Esophagus (tissue), 2 donors: ENCODE data around the gene CPA2. TPM values are rescaled to one million over a fixed set of nuclear protein-coding genes. Genes with fewer than 3 reads are reported as not detected.
"Not testable (repeated sequence)": the region's sequence is repeated elsewhere in the genome, so short reads cannot be mapped to it uniquely, and the experiment has no call there.

Source experiments
- H3K27ac ChIP-seq, 2 donors: one replicate each; pipeline ENCODE4 v1.5.1; 2013; ENCODE audit warnings: low read depth in 2 of 2, mild to moderate bottlenecking in 2 of 2, inconsistent platforms in 1 of 2, low read length in 1 of 2, moderate library complexity in 1 of 2
- H3K27me3 ChIP-seq, 2 donors: one replicate each; pipeline ENCODE4 v1.6.1; 2013; ENCODE audit warnings: low read length in 2 of 2, control low read depth in 1 of 2, mild to moderate bottlenecking in 1 of 2; ENCODE audit not compliant: insufficient read depth in 2 of 2, control insufficient read depth in 1 of 2
- H3K36me3 ChIP-seq, 2 donors: one replicate each; pipeline ENCODE4 v1.6.1; 2013; ENCODE audit warnings: low read length in 1 of 2; ENCODE audit not compliant: control insufficient read depth in 2 of 2, insufficient read depth in 2 of 2
- H3K4me1 ChIP-seq, 2 donors: one replicate each; pipeline ENCODE4 v1.6.1; 2013; ENCODE audit warnings: low read length in 1 of 2; ENCODE audit not compliant: control insufficient read depth in 2 of 2, insufficient read depth in 2 of 2
- H3K4me3 ChIP-seq, 2 donors: one replicate each; pipeline ENCODE4 v1.5.1; 2013; ENCODE audit warnings: low read length in 2 of 2, mild to moderate bottlenecking in 2 of 2, low read depth in 1 of 2, moderate library complexity in 1 of 2
- H3K9me3 ChIP-seq, 2 donors: one replicate each; pipeline ENCODE4 v1.6.1; 2013; ENCODE audit warnings: mild to moderate bottlenecking in 2 of 2, low read depth in 1 of 2, low read length in 1 of 2, moderate library complexity in 1 of 2; ENCODE audit not compliant: control insufficient read depth in 2 of 2, insufficient read depth in 1 of 2
- WGBS, 2 donors: extraction: QIAGEN DNeasy Blood & Tissue Kit; methylation state at CpG; one replicate each; pipeline ENCODE4 v1.1.7; 2013; 5-methylcytosine and 5-hydroxymethylcytosine counted together
- polyA plus RNA-seq, 2 donors: library from polyadenylated mRNA; stranded (reverse); fragments of 200-250 nt; gene quantifications; one replicate each; pipeline ENCODE4 v1.2.3, GENCODE V29; 2013
- donor health status: healthy with polysubstance abuse.
- donor health status: Bipolar disorder and iron deficiency.

CPA2 gene
- polyA plus RNA-seq, 2 donors = 0.14 to 0.37 TPM

DNA sequence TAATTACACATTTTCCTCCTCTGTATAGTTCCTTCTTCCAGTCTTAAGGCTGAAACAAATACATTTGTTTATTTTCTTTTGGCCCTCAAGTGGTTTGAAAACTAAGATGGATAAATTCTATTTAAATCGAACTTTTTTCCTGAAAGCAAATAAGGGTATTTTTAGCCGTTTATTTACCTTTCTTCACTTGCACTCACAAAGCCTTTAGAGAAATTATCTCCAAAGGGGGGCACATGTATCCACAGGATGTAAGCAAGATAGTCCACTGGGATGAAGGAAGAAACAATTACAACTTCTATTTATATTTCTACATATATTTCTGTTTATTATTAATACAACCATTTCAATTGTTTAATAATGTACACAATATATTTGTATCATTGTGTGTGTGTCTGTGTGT is 36.5 kb downstream of the CPA2 start:
- WGBS, 2 donors = 38 to 62% methylated on average over 2 of the region's 2 CpGs
- H3K9me3 ChIP-seq = no peaks in the 10 kb centered on the region
- no peak overlapping the region for H3K27ac ChIP-seq
- no peak overlapping the region for H3K4me3 ChIP-seq
- H3K27me3 ChIP-seq = no peaks in the 10 kb centered on the region
- H3K4me1 ChIP-seq = peaks cover 0 to 4% of the 10 kb centered on the region in 2 donors
- no peaks in the 10 kb centered on the region for H3K36me3 ChIP-seq

DNA sequence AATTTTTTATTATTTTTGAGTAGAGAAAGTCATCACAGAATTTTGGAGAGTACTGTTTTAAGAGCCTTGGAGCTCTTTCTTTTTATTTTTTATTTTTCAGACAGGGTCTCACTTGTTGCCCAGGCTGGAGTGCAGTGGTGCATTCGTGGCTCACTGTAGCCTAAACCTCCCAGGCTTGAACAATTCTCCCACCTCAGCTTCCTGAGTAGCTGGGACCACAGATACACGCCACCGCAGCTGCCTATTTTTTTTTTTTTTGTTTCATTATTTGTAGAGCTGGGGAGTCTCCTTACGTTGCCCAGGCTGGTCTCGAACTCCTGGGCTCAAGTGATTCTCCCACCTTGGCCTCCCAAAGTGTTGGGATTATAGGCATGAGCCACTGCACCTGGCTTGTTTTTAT is 36.9 kb downstream of the CPA2 start:
- H3K36me3 ChIP-seq = no peaks in the 10 kb centered on the region
- peaks cover 0 to 4% of the 10 kb centered on the region in 2 donors for H3K4me1 ChIP-seq
- H3K27ac ChIP-seq = no peak overlapping the region
- no peaks in the 10 kb centered on the region for H3K9me3 ChIP-seq
- WGBS, 2 donors = 70 to 73% methylated on average over 5 of the region's 5 CpGs
- no peaks in the 10 kb centered on the region for H3K27me3 ChIP-seq
- no peak overlapping the region for H3K4me3 ChIP-seq

DNA sequence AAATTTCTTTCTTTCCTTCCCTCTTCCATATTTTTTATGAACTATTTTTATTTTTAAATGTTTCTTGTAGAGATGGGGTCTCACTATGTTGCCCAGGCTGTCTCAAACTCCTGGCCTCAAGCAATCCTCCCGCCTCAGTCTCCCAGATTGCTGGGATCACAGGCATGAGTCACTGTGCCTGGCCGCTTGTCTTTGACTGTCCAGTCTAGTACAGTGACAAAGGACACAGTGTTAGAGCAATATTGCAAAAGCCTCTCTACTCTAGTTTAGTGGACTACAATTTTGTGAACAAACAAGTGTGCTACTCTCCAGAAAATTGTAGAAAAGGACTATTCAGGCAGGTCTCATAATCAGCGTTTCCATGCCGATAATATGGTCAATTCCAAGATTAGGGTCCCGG is 37.3 kb downstream of the CPA2 start:
- 90 to 91% methylated on average over 5 of the region's 5 CpGs for WGBS, 2 donors
- Histone ChIP-seq H3K4me3 (no peak overlapping the region), H3K9me3 (no peaks in the 10 kb centered on the region), H3K27ac (no peak overlapping the region), H3K36me3 (no peaks in the 10 kb centered on the region), H3K4me1 (peaks cover 0 to 4% of the 10 kb centered on the region in 2 donors), H3K27me3 (no peaks in the 10 kb centered on the region)

DNA sequence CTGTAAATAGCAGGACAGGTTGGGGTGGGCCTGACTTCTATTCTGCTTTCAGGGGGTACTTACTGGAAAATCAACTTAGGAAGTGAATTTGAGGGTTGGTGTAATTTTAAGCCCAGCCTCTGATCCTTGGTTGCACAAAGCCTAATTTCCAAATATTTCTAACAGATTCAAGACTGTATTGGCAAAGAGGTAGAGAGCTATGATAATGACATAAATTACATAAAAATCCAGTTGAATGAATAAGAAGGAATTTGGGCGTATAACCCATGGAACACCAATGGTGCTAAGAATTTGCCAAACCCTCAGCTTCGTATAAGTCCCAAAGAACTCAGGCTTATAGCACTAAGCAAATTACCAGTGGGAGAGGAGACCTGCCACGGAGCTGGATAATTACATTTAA is 38.2 kb downstream of the CPA2 start:
- Histone ChIP-seq H3K4me1 (no peaks in the 10 kb centered on the region), H3K4me3 (no peak overlapping the region), H3K27me3 (no peaks in the 10 kb centered on the region), H3K27ac (no peak overlapping the region), H3K36me3 (no peaks in the 10 kb centered on the region), H3K9me3 (no peaks in the 10 kb centered on the region)
- 96 to 97% methylated on average over 3 of the region's 3 CpGs for WGBS, 2 donors

DNA sequence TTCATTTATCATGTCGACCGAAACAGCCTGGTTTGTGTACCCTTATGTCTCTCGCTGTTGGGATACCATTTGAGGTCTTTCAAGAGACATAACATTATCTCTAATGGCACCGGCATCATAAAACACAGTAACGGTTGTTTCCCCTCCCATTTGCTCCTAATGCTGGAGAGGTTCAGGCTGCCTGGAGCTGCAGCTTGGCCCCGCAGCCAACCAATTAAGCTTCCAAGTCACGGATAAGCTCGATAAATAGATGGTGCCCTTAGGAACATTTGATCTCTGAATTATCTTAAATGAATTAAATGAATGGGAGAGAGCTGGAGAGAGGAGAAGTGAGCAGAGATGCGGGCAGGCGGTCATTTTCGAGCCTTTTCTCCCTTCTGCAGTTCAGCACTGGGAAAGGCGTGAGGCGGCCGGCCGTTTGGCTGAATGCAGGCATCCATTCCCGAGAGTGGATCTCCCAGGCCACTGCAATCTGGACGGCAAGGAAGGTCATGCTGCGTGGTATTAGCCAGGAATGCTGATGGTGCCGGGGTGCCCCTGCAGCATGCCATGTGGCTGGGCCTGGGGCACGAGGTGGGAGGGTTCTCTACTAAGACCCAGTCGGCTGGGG is 38.9 kb downstream of the CPA2 start:
- no peak overlapping the region for H3K4me3 ChIP-seq
- no peaks in the 10 kb centered on the region for H3K36me3 ChIP-seq
- 87% methylated on average over 21 of the region's 21 CpGs for WGBS, 2 donors
- no peaks in the 10 kb centered on the region for H3K27me3 ChIP-seq
- no peaks in the 10 kb centered on the region for H3K4me1 ChIP-seq
- no peaks in the 10 kb centered on the region for H3K9me3 ChIP-seq
- no peak overlapping the region for H3K27ac ChIP-seq

DNA sequence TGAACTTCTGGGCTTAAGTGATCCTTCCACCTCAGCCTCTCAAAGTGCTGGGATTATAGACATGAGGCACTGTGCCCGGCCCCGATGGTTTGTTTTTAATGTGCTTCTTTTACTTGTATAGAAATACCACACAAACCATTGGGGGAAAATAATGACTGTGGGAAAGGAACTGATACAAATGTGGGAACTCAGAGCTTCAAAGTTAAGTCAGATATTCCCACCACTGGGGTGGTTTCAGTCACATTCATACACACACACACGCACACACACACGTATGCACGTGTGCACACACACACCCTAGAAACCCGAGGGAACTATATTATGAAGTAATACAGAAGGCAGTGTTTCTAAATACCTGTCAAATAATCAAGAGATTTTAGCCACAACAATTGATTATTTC is 43.3 kb downstream of the CPA2 start:
- Histone ChIP-seq H3K27ac (no peak overlapping the region), H3K9me3 (no peaks in the 10 kb centered on the region), H3K27me3 (no peaks in the 10 kb centered on the region), H3K4me3 (no peak overlapping the region), H3K36me3 (peaks cover 0 to 4% of the 10 kb centered on the region in 2 donors), H3K4me1 (no peaks in the 10 kb centered on the region)
- WGBS, 2 donors = 71 to 77% methylated on average over 6 of the region's 6 CpGs

DNA sequence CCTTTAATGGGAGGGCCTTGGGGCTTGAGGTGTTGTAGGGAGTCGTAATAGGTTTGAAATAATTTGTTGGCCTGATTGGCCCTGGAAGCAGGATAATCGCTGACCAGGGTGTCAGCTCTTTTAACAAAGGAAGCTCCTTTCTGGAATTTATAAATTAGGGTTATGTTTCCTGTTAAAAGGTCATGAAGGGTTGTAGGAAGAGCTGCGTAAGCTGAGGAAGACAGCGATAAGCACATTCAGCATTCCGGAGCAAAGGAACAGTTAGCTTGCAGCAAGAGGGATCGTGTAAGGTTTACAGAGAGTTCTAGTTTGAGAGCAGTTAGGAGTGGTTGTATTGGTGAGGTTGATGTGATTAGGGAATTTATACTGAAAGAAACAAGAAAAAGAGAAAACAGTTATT is 47.6 kb downstream of the CPA2 start:
- Histone ChIP-seq H3K4me3 (no peak overlapping the region), H3K27ac (no peak overlapping the region), H3K36me3 (peaks cover 0 to 4% of the 10 kb centered on the region in 2 donors), H3K27me3 (no peaks in the 10 kb centered on the region), H3K9me3 (no peaks in the 10 kb centered on the region), H3K4me1 (no peaks in the 10 kb centered on the region)
- WGBS, 2 donors = 80 to 88% methylated on average over 6 of the region's 6 CpGs

DNA sequence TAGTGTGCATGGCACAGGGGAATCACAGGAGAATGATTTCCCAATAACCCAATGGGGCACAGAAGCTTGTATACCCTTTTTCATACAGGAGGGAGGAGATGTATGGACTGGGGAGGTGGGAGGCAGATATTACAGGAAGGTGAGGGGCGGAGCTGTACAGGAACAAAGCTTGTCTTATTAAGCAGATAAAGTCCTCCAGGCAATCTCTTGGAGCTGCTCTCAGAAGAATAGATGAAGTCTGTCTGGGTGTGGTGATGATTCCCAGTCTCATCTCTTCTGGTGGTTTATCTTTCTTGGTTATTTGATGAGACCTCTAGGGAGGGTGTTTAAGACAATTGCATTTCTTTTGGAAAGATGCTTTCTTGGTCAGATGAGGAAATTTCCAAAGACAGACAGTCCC is 52.9 kb downstream of the CPA2 start:
- 93 to 97% methylated on average over 1 of the region's 1 CpG for WGBS, 2 donors
- H3K27me3 ChIP-seq = no peaks in the 10 kb centered on the region
- no peak overlapping the region for H3K27ac ChIP-seq
- no peaks in the 10 kb centered on the region for H3K9me3 ChIP-seq
- no peak overlapping the region for H3K4me3 ChIP-seq
- no peaks in the 10 kb centered on the region for H3K36me3 ChIP-seq
- H3K4me1 ChIP-seq = peaks cover 0 to 6% of the 10 kb centered on the region in 2 donors

DNA sequence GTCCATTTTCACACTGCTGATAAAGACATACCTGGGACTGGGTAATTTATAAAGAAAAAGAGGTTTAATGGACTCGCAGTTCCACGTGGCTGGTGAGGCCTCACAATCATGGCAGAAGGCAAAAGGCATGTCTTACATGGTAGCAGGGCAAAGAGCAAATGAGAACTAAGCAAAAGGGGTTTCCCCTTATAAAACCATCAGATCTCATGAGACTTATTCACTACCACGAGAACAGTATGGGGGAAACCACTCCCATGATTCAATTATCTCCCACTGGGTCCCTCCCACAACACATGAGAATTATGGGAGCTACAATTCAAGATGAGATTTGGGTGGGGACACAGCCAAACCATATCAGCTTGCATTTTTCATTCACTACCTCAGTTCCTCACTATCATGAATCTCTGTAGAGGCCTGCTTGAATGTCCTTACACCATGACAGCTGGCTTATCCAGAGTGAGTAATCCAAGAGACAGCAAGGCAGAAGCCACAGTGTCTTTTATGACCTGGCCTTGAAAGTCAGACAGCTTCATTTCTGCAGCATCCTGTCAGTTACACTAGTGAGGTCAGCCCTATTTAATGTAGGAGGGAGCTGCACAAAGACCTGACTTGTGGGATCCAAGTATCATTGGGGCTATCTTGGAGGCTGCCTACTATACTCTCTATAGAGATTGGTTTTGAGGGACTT is 55.0 kb downstream of the CPA2 start:
- not testable (repeated sequence) for H3K36me3 ChIP-seq, H3K4me3 ChIP-seq, H3K9me3 ChIP-seq, H3K27me3 ChIP-seq, H3K4me1 ChIP-seq, H3K27ac ChIP-seq
- WGBS, 2 donors = 87 to 88% methylated on average over 3 of the region's 3 CpGs

DNA sequence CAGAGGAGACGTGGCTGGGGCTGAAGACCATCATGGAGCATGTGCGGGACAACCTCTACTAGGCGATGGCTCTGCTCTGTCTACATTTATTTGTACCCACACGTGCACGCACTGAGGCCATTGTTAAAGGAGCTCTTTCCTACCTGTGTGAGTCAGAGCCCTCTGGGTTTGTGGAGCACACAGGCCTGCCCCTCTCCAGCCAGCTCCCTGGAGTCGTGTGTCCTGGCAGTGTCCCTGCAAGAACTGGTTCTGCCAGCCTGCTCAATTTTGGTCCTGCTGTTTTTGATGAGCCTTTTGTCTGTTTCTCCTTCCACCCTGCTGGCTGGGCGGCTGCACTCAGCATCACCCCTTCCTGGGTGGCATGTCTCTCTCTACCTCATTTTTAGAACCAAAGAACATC is 56.0 kb downstream of the CPA2 start:
- H3K27ac ChIP-seq = no peak overlapping the region
- peaks cover 0 to 6% of the 10 kb centered on the region in 2 donors for H3K4me1 ChIP-seq
- WGBS, 2 donors = 61 to 71% methylated on average over 7 of the region's 7 CpGs
- H3K4me3 ChIP-seq = no peak overlapping the region
- H3K36me3 ChIP-seq = no peaks in the 10 kb centered on the region
- H3K27me3 ChIP-seq = no peaks in the 10 kb centered on the region
- no peaks in the 10 kb centered on the region for H3K9me3 ChIP-seq
